Transverse colon (tissue), 3 donors: ENCODE results near the gene EMC9.

ENCODE experiments used
- POLR2A ChIP-seq: fragments of 450-650 bp; IDR thresholded peaks from one replicate; pipeline ENCODE4 v1.6.1; 2016; ENCODE audit warnings: antibody characterized with exemption, mild to moderate bottlenecking, moderate library complexity
- TF ChIP-seq, protein P1 (sequence below), 5 experiments: fragments of 200-600 bp in 3 of 5; fragments of 450-650 bp in 2 of 5; sonication (generic) in 3 of 5; IDR thresholded peaks; 1 replicate in 2 of 5; 2 replicates in 3 of 5; pipeline ENCODE4 v1.5.1; 2016 to 2017; ENCODE audit warnings: antibody characterized with exemption in 5 of 5, inconsistent platforms in 3 of 5, mild to moderate bottlenecking in 2 of 5, moderate library complexity in 1 of 5

DNA sequence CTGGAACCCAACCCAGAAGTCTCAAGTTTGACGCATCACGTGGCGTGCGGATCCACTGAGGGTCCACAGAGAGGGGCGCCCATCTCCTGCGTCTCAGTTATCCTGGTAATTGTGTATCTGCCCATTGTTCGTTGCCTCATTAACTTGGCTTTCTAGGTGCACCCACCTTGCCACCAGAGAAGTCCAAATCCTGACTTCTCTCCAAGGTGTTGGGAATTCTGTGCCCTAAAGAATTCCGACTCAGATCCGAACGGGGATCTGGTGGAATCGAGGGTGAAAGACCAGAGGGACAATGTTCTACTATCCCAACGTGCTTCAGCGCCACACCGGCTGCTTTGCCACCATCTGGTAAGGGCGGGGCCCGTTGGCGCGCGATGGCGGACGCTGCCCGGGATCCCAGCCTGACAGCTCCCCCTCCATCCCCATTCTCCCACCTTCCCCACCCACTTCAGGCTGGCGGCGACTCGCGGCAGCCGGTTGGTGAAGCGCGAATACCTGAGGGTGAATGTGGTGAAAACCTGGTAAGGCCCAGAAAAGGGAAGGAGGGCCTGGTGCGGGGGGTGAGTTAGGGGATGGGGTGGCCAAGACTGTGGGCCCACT lies 31.0 kb upstream of the EMC9 start:
- TF ChIP-seq POLR2A, result no peak
- TF ChIP-seq, protein P1, sequence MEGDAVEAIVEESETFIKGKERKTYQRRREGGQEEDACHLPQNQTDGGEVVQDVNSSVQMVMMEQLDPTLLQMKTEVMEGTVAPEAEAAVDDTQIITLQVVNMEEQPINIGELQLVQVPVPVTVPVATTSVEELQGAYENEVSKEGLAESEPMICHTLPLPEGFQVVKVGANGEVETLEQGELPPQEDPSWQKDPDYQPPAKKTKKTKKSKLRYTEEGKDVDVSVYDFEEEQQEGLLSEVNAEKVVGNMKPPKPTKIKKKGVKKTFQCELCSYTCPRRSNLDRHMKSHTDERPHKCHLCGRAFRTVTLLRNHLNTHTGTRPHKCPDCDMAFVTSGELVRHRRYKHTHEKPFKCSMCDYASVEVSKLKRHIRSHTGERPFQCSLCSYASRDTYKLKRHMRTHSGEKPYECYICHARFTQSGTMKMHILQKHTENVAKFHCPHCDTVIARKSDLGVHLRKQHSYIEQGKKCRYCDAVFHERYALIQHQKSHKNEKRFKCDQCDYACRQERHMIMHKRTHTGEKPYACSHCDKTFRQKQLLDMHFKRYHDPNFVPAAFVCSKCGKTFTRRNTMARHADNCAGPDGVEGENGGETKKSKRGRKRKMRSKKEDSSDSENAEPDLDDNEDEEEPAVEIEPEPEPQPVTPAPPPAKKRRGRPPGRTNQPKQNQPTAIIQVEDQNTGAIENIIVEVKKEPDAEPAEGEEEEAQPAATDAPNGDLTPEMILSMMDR (IDR thresholded peaks at IDR 0.05), result no peak
